ENCODE results near the gene ASCC1.

ASCC1 gene

DNA sequence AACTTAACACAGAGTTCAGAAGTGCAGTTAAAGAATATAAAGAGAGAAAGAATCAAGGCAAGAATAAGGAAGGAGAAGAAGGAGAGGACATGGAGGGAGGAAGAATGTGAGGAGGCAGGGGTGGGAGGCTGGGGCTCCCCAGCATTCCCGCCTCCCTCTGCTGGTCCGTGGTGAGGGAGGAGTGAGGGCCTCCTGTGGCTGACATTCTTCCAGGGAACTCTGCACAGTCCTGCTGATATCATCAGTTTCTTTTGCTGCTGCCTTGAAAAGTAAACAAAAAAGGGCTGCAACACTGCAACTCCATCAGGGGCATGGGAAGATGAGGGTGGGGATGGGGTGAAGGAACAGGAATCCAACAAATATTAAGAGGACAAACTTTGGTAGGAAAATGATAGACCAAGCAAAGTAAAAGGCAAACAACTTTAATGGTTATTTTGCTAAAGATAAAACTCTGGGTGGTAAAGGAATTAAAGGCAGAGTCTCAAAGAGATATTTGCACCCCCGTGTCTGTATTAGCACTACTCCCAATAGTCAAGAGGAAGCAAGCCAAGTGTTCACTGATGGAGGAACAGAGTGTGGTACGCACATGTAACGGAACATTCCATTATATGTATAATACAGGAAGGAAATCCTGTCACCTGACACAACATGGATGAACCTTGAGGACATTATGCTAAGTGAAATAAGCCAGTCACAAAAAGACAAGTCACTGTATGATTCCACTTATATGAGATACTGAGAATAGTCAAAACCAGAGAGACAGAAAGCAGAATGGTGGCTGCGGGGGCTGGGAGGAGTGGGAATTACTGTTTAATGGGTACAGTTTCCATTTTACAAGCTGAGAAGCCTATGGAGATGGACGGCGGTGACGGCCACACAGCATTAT, 119.7 kb downstream of the ASCC1 start:
- DNase-seq = no peak

DNA sequence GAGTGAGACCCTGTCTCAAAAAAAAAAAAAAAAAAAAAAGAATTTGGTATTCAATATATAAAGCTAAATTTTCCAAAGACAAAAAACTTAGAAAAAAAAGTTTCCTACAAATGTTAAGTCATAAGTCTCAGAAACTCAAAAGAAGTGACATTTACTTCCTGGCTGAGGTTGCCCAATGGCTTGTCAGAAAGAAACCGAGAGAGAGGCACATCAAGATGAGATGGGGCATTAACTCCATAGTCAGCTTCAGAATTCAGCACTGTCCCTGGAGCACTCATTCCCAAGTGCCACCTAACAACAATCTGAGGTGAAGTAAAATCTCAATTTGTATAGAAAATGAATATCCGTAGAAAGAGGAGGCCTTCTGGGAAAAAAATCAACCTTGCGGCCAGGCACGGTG, 120.9 kb downstream of the ASCC1 start:
- peak; percentile 58 for DNase-seq

DNA sequence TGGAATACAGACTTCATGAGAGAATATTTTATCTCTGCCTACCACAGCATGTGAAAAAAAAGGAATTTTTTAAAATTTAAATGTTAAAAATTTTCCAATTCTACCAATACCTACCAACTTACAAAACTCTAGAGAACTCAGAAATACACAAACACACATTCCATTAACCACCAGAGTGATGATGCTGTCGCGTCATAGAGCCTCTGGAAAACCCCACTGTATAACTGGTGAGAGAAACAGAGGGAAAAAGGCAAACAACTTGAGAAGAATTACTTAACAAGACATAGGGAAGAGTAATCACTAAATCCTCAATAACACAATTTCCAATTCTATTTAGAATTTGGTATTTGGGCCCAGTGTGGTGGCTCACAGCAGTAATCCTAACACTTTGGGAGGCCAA, 121.5 kb downstream of the ASCC1 start:
- no peak for DNase-seq

DNA sequence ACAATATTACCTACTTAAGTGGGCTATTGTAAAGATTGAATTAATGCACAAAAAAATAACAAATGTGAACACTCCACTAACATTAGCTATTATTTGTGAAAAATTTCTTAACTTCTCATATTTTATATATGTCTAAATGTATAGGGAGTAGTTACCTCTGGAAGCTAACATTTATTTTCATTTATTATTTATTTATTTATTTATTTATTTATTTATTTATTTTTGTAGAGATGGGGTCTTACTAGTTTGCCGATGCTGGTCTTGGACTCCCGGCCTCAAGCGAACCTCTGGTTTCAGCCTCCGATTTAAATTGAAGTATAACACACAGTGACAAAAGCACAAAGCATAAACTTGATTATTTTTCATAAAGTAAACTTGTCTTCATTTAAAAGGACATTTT, 122.6 kb downstream of the ASCC1 start:
- DNase-seq = no peak

DNA sequence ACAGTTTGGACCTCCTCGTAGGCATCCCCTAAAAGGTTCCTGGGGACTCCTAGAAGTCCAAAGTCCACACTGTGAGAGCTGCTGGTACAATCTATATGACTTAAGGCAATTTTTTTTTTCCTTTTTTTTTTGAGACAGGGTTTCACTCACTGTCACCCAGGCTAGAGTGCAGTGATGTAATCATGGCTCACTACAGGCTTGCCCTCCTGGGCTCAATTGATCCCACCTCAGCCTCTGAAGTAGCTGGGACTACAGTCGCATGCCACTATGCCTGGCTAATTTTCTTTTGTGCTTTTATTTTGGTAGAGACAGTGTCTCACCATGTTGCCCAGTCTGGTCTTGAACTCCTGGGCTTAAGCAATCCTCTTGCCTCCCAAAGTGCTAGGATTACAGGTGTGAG, 123.1 kb downstream of the ASCC1 start:
- no peak for DNase-seq

DNA sequence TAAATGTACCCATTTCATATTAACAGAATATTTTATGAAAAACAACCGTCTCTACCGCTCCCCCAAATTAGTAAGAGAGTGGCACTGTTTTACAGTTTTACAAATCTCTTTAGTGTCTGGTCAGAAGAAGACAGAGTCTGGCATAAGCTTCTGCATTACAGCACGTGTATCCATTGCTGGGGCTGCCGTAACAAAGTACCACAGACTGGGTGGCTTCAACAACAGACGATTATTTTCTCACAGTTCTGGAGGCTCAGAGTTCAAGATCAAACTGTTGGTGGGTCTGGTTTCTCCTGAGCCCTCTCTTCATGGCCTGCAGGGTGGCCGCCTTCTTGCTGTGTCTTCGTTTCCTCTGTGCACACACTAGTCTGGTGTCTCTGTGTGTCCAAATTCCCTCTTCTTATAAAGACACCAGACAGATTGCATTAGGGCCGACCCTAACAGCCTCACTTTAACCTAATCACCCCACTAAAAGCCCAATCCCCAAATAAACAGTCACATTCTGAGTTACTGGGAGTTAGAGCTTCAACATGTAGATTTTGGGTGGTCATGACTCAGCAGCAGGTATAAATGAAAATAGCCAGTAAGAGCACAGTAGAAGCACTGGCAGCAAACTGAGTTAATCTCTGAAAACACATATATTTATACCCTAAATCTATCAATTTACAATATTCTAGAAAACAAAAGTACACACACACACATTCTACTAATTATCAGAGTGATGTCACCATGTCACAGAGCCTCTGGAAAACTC, 123.7 kb downstream of the ASCC1 start:
- DNase-seq = no peak

DNA sequence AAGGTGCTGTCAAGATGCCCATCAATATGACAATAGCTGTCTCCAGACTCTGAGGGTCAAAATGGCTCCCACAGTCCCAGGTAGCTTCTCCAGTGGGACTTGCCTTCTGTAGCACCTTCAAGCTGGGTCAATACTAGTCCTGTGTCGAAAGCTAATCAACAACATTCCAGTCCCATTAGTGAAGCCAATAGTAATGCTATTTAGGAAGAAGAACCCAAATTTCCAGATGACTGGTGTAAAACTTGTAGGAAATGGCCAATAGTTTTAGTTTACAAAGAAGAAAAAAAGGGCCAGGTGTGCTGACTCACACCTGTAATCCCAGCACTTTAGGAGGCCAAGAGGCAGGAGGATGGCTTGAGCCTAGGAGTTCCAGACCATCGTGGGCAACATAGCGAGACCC, 125.8 kb downstream of the ASCC1 start:
- no peak for DNase-seq

DNA sequence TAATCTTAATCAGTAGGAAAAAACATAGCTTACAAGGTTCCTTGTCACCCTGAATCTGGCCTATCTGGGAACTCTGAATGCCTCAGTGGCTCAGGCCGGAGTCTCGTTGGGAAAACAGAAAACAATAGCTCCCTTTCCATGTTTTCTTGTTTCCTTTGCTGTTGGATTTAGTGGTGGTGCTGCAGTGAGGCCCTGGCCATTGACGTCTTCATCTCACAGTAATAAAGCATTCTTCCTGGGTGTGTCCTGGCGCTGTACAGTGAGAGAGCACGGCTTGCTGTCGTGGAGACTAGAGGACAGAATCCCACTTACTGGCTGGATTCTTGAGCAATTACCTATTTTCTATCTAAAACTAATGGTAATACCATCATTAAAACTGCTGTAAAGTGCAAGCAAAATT, 126.5 kb downstream of the ASCC1 start:
- DNase-seq = no peak

DNA sequence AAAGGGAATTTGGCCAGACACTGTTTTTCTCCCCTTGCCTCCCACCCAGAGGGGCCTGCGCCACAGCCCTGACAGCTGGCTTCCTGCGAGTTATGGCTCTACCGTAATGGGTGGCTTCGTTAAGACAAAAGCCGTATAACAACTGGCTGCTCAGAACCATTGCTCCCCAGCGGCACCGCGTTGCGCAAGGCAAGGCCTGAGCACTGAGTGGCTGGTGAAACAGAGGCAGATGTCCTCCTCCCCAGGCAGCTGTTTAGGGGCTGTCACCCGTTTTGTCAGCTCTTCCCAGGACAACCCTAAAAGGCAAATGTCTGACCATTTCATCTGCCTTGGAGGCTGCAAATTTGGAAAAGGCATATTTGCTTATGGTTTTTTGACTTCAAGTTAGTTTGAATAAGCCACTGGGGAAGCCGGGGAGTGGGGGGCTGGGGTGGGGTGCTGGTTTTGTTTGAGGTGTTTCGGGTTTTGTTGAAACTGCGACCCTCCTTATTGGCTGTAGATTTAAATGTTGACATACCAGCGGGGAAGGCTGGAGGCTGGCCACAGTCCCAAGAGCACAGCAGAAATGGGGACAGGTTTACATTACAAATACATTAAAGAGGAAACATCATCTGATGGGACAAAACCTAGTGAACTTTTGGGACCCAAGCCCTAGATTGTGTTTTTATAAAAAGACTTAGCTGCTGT, 127.0 kb downstream of the ASCC1 start:
- DNase-seq = peak; percentile 64

DNA sequence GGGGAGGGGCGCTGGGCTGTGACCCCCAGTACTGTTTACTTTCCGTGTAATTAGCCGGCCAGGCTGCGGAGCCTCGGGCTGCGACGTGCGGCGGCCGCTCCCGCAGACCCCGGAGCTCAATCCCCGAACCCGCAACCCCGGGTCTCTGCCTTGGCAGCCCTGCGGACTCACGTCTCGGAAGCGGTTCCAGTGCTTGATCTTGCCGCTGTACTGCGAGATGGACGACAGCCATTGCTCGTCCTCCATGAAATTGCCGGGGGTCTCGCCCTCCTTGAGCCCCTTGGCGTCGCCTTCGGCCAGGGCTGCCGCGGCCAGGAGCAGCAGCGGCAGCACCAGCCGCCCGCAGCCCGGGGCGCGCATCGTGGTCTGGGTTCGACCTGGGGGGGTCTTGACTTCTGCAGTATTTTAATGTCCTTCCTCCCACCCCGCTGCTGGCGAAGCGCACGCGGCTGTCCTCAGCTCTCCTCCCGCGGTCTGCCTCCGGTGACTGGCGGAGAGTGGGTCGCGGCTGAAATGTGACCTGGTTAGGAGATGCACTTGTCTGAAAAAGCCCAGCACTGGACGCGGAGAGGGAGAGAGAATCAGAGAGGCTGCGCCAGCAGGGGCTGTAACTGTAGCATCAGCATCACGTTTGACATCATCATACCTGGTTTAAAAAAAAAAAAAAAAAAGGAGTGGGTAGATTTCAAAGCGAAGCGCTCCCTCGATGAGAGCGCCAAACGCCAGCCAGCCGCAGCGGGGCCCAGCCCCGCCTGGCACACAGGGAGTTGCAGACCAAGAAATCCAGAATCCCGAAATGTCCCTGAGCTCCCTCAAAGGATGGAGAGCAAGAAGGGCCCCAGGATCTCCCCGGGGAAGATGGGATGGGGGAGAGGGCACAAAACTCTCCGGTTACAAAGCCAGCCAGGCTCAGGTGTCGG, 127.8 kb downstream of the ASCC1 start, which contains the start of gene SPOCK2:
Gene SPOCK2 (minus strand): TSS at position 583 of the 920 bp plus-strand sequence. CDS start 223 bp downstream, at position 360.
- DNase-seq = peak; percentile 69

DNA sequence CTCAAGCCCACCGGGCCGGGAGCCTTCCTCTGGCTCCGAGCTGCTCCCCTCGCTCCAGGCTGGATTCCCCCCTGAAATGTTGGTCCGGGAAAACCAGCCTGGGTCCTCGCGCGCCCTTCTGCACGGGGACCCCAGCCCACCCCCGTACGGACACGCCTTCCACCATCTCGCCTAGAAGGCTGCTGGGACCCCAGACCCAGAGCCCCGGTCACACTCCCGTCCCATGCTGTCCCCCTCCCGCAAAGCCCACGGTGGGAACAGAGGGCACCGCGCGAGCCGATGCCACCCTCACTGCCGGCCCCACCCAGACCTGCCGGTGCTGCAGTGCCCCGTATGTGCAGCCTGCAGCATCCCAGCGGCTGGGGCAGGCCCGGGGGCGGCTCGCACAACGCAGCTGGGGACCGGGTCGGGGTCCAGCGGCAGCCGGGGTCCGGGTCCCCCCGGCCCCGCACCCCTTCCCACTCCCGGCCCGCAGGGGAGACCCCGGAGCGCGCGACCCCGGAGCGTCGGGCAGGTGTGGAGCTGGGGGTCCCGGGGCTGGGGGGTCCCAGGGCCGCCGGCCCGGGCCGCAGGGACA, 128.6 kb downstream of the ASCC1 start:
- DNase-seq = no peak

DNA sequence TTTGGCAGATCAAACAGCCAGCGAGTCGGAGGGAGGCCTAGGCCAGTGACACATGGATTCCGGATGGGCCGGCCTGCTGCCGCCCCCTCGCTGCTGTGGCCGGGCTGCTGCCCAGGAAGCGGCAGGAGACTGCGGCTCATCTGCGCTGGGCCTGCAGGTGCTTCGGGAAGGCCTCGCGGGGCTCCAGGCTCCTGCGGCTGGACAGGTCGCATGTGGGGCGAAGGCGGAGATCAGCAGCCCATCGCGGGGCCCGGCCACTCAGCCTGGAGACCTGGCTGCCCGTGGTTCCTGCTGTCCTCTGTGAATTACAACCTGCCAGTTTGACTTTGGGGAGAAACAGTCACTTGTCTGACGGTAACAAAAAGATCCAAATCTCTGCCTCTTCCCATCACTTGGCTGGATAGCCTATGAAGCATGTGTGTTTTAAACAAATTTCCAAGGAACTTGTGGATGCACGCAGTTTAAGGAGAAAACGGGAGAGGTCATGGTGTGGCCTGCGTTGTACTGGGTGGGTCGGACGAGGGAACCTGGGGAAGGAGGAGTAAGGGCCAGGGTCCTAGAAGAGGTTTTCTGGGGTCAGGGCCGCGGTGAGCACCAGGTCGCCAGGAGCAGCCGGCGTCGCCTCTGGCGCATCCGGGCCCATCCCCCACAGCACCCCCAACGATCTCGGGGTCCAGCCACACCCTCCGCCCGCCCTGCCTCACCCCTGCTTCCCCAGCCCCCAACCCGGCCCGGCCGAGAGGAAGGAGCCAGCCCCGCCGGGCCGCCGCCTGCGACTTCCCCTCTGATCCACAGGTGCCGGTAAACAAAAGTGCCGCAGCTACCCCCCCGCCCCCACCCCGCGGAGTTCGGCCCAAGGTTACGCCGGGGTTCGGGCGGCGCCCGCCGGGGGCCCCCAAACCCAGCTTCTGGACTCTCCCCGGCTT, 129.3 kb downstream of the ASCC1 start:
- DNase-seq = peak; percentile 63

DNA sequence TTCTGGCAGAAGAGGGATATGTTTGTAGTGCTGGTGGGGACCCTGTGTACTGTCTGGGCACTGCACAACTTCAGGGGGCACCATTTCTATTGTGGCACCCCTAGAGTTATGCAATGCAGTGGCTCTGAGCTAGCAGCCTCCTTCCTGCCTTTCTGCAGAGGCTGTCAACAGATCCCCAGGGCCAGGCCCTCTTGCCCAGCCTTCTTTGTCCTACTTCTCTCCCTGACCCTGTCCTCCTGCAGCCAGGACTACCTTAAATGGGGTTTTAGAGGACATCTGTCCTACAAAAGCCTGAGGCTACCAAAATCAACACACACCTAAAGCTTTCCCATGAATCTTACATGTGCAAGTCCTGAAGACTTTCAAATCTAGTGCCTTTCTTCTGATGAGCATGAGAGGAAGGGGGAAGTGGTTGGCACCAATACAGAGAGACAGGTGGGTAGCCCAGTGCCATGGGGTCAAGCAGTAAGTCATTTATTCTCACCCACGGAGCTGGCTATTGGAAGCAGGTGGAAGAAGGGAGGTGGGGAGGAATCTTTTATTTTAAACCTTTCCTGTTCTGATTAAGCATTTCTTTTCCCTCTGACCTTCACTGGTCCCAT, 130.1 kb downstream of the ASCC1 start:
- DNase-seq = no peak

DNA sequence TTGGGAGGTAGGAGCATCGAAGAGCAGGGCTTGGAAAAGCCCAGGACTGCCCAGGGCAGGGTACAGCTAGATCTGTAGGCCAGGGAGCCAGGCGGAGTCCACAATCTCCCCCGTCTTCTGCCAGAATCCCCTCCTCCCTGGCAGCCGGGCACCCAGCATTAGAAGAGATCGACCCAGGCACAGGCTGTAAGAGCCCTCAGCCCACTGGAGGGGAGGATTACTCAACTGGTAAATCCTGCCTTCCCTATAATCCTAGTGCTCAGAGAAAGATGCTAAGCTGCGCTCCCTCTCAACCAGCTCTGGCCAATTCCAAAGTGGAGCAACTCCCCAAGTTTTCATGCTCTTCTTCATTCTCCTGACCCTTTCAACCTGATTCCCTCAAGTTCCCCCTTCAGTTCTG, 130.9 kb downstream of the ASCC1 start:
- no peak for DNase-seq

DNA sequence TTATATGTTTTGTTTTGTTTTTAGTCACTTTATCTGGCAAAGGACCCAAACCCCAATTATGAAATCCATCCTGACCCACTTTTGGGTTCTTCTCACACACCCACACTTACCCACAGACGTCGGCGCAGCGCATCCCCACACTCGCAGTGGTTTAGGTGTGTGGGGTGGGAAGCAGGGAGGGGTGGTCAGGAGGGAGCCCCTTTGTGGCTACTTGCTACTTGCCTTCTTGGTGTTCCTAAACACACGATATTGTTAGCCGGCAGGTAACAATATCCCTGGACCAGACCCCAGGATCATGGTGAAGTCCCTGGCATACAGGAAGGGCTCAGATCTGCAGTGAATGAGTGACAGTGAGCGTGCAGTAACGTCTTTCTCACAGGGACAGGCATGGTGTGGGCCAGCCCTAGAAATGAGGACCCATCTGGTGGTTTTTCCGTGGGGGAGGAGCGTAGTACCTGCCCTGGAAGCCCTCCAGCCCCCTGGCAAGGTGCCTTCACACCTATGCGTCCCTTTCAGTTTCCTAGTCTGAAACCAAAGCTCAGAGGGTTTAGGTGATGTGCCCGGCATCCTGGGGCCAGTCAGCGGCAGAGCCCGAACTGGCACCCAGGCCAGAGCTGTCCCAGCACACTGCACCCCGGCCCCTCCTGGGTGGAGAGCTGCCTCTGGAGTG, 132.2 kb downstream of the ASCC1 start:
- DNase-seq = peak; percentile 71

DNA sequence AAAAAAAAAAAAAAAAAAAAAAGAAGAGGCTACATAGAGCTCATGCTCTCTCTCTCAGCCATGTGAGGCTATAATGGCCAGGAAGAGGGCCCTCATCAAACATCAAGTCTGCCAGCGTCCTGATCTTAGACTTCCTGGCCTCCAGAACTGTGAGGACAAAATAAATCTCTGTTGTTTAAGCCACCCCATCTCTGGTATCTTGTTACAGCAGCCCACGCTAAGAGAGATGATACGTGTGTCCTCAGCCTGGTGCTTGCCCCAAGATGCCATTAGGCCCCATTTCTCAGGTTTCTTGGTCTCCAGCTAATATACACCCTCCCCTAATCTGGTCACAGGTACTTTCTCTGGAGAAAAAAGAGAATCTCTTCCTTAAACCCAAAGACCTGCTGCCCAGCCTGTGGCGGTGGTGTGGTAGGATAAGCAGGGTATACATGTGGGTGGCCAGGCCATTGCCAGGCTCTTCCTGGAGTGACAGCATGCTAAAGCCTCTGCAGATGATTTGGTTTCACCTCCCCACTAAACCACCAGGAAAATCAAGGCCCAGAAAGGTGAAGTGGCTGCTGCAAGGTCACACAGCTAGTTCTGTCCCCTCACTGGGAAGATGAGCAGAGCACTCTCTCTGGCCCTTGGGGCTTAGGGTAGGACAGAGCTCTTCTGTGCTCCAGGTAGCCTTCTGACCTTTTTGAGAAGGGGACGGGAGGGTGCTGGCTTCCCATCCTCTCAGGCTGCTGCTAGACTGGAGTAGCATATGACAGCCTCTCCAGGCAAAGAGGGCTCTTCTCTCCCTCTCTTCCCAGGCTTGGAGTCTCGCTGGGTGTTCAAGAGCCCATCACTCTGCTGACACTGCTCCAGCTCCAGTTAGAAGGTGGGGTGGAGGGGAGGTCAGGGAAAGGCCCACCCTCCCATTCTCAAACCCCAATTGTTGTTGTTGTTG, 133.0 kb downstream of the ASCC1 start:
- DNase-seq = no peak

DNA sequence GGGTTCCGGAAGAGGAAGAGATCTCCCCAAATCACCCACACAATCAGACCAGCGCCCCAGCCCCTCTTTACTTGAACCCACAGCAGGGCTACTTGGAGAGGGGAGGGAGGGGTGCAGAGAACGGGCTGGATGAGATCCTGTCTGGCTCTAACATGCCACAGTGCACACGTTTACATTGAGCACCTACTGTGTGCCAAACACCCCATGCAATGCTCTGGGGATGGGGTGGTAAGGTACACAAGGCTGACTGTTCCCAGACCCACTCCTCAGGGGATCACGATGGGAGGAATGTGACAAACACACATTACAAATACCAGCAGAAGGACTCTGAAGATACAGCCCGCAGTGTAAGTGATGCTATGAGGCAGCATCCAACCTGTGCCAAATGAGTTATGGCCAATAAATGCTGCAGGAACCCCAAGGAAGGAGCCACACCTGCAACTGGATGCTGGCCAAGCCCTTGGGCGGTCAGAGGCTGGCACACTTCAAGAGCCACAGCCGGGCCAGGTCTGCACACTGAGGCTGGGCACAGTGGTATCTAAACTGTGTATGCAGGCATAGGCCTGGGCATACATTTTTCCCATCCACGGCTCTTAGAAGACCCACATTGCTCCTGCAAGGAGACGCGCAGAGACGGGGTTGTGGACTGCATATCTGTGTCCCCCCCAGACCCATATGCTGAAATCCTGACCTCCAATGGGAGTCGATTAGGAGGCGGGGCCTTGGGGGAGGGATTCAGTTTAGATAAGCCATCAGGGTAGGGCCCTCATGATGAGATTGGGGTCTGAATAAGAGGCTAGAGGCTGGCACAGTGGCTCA, 134.1 kb downstream of the ASCC1 start:
- DNase-seq = no peak

DNA sequence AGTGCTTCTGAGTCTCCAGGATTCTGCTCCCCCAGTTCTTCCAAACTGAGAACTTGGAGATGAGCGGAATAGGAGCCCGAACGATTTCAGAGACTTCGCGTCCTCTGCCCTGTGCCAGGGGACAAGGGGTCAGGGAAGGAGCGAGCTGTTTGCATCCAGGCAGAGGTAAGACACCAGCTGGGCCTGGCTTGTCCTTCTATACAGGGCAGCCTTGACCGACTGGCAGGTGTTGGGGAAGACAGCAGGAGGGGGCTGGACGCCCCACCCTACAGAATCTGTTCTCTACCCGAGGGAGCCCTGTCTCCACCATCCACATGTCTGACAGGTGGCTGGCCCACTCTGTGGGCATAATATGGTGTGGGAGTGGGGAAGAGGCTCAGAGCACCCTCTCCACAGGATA, 134.9 kb downstream of the ASCC1 start:
- no peak for DNase-seq
